Measurements from ENCODE around the gene PAK4. TPM values are rescaled to one million over a fixed set of nuclear protein-coding genes. Genes with fewer than 3 reads are reported as not detected.

The PAK4 gene
- total RNA-seq: 19.4 TPM

- H3K4me3 ChIP-seq: peak within 1 kb of the TSS; percentile 86 to 91
- peak in 1 of 2 donors; percentile 97 for DNase-seq (ENCODE audit: extremely low spot score in 2 of 2)
- no peaks in the 10 kb centered on the region for H3K9me3 ChIP-seq
- peaks cover 49% of the 10 kb centered on the region for H3K4me1 ChIP-seq
- peak within 1 kb of the TSS; percentile 89 for H3K27ac ChIP-seq
- H3K27me3 ChIP-seq: no peaks in the 10 kb centered on the region
- intact Hi-C loops (cut with DNase I): loop anchor here (10.0 kb wide), 1 partner anchor 349 kb away; no protein-coding TSS in a partner anchor
- TF ChIP-seq CTCF (IDR thresholded peaks at IDR 0.05): peak in 1 of 3 experiments; percentile 13
- TF ChIP-seq POLR2A (IDR thresholded peaks at IDR 0.05): no peak
- peak; percentile 90 to 92 for TF ChIP-seq POLR2AphosphoS5 (IDR thresholded peaks at IDR 0.05; ENCODE audit: insufficient read depth in 1 of 2, low read depth in 1 of 2)
- H3K36me3 ChIP-seq: no peaks in the 10 kb centered on the region
These were observed at the start of gene PAK4 for GRCh38 chr19:39125554-39126311. PAK4 (plus strand) TSS chr19:39125786; CDS start chr19:39169554, 43,768 bp downstream.

DNA sequence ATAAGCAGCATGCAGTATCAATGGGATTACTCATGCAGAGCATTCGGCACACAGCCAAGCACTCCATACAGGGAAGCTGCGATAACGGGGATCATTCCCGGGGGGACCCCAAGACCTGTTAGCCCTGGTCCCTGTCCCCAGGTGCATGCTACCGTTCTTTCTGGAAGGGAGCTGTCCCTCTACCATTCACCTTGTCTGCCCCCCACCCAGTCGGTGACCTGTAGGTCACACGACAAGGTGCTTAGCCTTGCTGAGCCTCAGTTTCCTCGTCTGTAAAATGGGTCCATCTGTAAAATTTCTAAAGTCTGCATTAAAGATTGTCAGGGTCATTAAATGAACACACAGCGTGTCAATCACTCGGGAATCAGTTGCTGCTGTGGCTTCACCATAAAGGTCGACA lies 48.3 kb upstream of the PAK4 start:
- Histone ChIP-seq H3K27ac (no peak overlapping the region), H3K36me3 (no peaks in the 10 kb centered on the region), H3K4me3 (no peak overlapping the region), H3K27me3 (no peaks in the 10 kb centered on the region), H3K4me1 (no peaks in the 10 kb centered on the region), H3K9me3 (no peaks in the 10 kb centered on the region)
- no peak for DNase-seq (ENCODE audit: extremely low spot score in 2 of 2)
- TF ChIP-seq POLR2A (IDR thresholded peaks at IDR 0.05): no peak
- no peak for TF ChIP-seq CTCF (IDR thresholded peaks at IDR 0.05)
- no peak for TF ChIP-seq POLR2AphosphoS5 (IDR thresholded peaks at IDR 0.05; ENCODE audit: insufficient read depth in 1 of 2, low read depth in 1 of 2)
- intact Hi-C loops (cut with DNase I): no loop called here

- DNase-seq (ENCODE audit: extremely low spot score in 2 of 2): no peak
- Histone ChIP-seq H3K27ac (no peak overlapping the region), H3K4me1 (peaks cover 9% of the 10 kb centered on the region), H3K36me3 (no peaks in the 10 kb centered on the region), H3K27me3 (no peaks in the 10 kb centered on the region), H3K4me3 (no peak overlapping the region), H3K9me3 (no peaks in the 10 kb centered on the region)
- no peak for TF ChIP-seq CTCF (IDR thresholded peaks at IDR 0.05)
- TF ChIP-seq POLR2AphosphoS5 (IDR thresholded peaks at IDR 0.05; ENCODE audit: insufficient read depth in 1 of 2, low read depth in 1 of 2): no peak
- no peak for TF ChIP-seq POLR2A (IDR thresholded peaks at IDR 0.05)
- intact Hi-C loops (cut with DNase I): no loop called here
These were observed 47.0 kb upstream of the PAK4 start for GRCh38 chr19:39078436-39079200.

DNA sequence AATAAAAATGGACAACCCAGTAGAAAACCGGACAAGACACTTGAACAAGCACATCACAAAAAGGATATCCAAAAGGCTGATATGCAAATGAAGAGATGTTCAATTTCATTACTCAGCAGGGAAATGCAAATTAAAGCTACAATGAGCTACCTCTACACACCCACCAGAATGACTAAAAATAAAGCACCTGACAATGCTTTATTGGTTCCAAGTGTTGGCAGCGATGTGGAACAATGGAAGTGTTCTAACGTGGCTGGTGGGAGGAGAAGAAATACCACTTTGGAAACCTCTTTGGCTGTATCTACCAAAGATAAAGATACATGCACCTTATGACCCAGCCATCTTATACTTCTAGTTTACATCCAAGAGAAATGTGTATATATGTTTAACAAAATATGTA lies 45.2 kb upstream of the PAK4 start:
- no peaks in the 10 kb centered on the region for H3K9me3 ChIP-seq
- DNase-seq (ENCODE audit: extremely low spot score in 2 of 2): no peak
- H3K27me3 ChIP-seq: peaks cover 6% of the 10 kb centered on the region
- intact Hi-C loops (cut with DNase I): no loop called here
- no peak for TF ChIP-seq CTCF (IDR thresholded peaks at IDR 0.05)
- no peak for TF ChIP-seq POLR2AphosphoS5 (IDR thresholded peaks at IDR 0.05; ENCODE audit: insufficient read depth in 1 of 2, low read depth in 1 of 2)
- TF ChIP-seq POLR2A (IDR thresholded peaks at IDR 0.05): no peak
- peaks cover 17% of the 10 kb centered on the region for H3K4me1 ChIP-seq
- H3K36me3 ChIP-seq: no peaks in the 10 kb centered on the region
- H3K27ac ChIP-seq: no peak overlapping the region
- H3K4me3 ChIP-seq: no peak overlapping the region

All from vagina (tissue), 2 donors.